NCI-H2196 (cell line): ENCODE data around the gene CNTRL.
"Not testable (repeated sequence)": the region's sequence is repeated elsewhere in the genome, so short reads cannot be mapped to it uniquely, and the experiment has no call there.

Source experiments
- DNase-seq: peaks from one replicate; lab custom pipeline; 2025; ENCODE audit not compliant: unreplicated experiment; lab: John Stamatoyannopoulos, UW

The CNTRL gene

GRCh38 chr9:121074370-121075250 is at the start of gene CNTRL:
Gene CNTRL (plus strand): TSS chr9:121074955. CDS start chr9:121088327, 13,372 bp downstream.
- DNase-seq: peak; percentile 94

- DNase-seq: no peak
Measured at GRCh38 chr9:121026260-121026691, 48.5 kb upstream of the CNTRL start.

DNA sequence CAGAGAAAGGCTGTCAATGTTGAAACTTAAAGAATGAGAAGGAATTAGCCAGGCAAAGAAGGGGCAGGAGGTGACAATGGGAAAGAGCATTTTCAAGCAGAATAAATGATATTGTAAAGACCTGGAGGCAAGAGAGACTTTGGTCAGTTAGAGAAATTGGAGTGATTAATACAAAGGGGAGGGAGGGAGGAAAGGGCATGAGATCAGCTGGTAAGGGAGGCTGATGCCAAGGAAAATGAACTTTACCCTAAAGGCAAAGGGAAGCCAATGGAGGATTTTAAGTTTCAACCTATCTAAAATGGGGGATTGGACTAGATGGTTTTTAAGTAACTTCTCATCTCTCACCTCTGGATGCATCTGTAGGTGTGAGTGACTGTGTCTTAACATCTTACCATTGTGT is 48.0 kb upstream of the CNTRL start:
- no peak for DNase-seq

GRCh38 chr9:121028285-121028684 is 46.5 kb upstream of the CNTRL start:
- not testable (repeated sequence) for DNase-seq

DNA sequence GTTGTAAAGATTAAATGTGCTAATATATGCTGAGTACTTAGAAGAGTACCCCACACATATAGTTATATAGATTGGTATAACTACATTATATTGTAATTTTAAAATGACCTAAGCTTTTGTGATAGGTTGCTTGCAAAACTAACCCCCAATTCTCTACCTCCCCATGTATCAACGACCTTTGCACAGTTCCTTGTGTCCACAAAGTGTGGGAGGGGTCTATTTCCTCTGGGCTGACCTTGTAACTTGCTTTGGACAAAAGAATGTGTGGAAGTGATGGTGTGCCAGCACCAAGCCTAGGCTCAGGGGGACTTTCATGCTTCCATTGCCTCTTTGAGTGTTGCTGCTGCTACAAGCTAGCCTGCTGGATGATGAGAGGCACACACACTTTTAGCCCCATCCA is 45.3 kb upstream of the CNTRL start:
- DNase-seq: no peak

DNA sequence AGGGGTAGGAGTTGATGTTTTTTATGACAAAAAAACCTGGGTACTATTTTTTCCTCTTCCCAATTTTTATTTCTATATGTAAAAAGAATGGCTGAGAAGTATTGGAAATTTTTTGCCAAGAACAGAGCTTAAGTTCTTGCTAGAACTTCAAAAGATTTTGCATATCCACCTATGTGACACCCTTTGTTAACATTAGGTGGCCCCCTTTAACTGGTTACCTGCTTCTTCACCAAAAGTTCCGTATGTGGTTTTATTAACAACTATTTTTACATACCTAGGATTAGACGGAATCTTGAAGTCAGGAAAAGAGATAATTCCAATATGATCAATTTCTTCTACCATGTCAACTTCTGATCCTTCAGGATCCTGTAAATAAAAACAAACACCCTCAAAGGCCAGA is 40.2 kb upstream of the CNTRL start:
- no peak for DNase-seq

DNA sequence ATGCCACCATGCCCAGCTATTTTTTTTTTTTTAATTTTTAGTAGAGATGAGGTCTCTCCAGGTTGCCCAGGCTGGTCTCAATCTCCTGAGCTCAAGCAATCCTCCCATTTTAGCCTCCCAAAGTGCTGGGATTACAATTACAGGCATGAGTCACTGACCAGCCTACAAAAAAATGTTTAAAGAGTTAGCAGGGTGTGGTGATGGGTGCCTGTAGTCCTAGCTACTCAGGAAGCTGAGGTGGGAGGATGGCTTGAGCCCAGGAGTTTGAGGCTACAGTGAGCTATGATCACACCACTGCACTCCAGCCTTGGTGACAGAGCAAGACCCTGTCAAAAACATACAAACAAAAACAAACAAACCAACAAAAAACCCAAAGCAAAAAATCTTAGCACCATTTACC is 39.0 kb upstream of the CNTRL start:
- not testable (repeated sequence) for DNase-seq

DNA sequence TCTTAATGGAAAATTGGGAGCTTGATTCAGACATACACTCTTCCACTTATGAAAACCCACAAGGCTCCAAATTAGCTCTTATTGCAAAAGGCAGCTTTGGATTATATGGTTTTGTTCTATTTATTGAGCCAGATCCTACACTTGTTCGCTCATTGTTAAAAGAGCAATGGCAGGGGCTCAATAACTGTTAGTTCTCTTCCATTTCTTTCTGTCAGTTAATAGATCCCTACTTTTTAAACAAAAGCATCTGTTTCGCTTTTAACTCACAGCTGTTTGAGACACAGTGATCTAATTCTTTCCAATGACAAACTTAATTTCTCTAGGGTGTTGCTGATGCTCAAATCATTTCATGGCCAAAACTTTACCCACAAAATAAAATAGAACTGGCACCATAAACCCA is 36.4 kb upstream of the CNTRL start:
- DNase-seq: no peak

- no peak for DNase-seq
Measured at GRCh38 chr9:121038804-121039203, 36.0 kb upstream of the CNTRL start.

- DNase-seq: no peak
Measured at GRCh38 chr9:121048175-121048574, 26.6 kb upstream of the CNTRL start.

DNA sequence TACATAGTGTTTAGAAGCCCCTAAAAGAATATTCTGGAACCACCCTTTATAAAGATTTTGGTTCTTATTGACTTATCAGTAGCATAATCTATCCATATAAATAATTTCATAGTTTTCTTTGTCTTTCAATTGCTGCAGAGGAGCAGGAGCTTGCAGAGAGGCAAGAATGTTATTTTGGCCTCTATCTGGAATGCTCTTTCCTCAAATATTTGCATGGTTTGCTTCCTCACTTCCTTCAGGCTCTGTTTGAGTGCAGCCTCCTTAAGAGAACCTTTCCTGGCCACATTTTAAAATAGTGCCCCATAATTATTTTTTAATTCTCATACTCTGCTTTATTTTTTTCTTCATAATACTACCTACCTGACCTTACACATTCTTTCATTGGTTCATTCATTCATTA is 26.1 kb upstream of the CNTRL start:
- no peak for DNase-seq

- no peak for DNase-seq
Measured at GRCh38 chr9:121050128-121050988, 24.4 kb upstream of the CNTRL start, which contains the start of gene C5. Gene C5 (minus strand): TSS chr9:121050275. CDS start chr9:121050246, 29 bp downstream.

DNA sequence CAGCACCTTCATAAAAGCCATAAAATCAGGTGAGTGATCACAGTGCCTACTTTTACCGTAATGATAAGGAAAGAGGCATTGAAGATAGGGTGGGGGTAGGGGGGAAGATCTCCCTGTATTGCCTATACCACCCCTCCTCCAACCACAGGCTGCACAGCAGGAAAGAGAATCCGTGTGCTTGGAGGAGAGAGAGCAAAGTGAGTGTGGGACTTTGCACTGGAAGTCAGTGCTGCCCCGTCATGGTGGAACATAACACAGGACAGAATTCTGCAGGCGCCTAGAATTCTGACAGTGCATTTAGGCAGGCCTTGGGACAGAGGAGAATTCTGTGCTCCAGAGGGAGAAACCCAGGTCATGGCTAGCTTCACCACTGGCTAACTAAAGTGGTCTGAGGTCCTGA is 21.2 kb upstream of the CNTRL start:
- no peak for DNase-seq

GRCh38 chr9:121055642-121056143 is 19.1 kb upstream of the CNTRL start:
- DNase-seq: no peak

DNA sequence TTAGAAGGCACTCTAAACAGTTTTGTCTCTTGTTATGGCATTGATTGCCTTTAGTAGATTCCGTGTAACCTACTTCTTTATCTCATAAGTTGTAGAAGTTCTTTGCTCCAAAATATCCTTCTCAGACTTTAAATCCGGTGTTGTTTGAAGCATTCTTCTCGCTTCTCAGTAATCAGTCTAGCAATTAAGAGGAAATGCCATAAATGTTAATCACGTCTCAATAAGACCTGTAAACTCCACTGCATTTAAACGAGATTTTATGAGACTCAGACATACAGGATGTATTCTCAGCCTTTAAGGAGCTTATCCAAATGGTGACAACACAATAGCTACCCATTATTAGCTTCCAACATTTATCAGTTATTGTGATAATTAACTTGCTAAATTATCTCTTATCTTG is 16.9 kb upstream of the CNTRL start:
- DNase-seq: no peak

GRCh38 chr9:121059513-121059912 is 15.2 kb upstream of the CNTRL start:
- DNase-seq: no peak

GRCh38 chr9:121059998-121060636 is 14.6 kb upstream of the CNTRL start:
- peak; percentile 73 for DNase-seq

DNA sequence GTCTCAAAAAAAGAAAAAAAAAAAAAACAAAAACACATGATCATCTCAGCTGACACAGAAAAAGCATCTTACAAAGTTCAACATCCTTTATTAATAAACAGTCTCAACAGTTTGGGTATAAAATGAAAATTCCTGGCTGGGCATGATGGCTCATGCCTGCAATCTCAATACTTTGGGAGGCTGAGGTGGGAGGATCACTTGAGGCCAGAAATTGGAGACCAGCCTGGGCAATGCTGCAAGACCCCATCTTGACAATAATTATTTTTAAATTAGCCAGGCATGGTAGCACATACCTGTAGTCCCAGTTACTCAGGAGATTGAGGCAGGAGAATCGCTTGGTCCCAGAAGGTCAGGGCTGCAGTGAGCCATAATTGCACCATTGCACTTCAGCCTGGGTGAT is 7.9 kb upstream of the CNTRL start:
- DNase-seq: no peak

- DNase-seq: no peak
Measured at GRCh38 chr9:121067640-121068039, 7.1 kb upstream of the CNTRL start.

DNA sequence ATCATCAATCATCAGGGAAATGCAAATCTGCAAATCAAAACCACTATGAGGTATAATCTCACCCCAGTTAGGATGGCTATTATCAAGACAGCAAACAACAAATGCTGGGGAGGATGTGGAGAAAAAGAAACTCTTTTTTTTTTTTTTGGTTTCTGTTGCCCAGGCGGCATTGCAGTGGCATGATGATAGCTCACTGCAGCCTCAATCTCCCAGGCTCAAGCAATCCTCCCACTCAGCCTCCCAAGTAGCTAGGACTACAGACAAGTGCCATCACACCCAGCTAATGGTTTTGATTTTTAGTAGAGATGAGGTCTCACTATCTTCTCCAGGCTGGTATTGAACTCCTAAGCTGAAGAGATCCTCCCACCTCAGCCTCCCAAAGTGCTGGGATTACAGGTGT is 5.4 kb upstream of the CNTRL start:
- DNase-seq: no peak

- no peak for DNase-seq
Measured at GRCh38 chr9:121071370-121071755, 3.4 kb upstream of the CNTRL start.
